ENCODE data around the gene TLCD3B.

TLCD3B gene

DNA sequence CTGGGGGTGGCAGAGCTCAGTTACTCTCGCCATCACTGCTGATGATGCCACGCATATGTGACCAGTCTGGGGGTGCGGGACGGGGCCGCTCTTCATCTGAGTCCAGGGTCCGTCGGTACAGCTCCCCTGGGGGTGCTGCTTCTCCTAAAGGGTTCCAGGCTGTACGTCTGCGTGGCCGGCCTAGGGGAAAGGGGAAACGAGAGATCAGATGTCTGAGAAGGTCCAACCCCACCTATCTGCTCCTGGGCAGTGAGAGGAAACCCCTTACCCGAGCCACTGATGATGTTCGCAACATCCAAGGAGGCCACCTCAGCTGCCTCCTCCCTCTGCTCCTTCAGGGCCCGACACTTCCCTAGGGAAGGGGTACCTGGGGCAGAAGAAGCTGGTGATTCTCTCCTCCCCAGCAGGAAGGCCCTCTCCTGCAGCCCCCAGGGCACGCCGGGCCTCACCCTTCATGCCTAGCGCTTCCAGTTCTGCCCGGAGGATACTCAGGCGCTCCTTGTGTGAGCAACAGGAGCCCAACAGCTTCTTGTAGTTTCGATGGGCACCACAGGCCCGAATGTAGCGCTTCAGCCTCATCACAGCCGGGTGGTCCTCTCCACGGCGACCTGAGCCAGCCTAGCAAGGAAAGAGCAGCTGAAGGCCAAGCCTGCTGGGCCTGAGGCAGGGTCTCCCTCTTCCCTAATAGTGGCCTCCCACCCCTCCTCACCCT, 37.7 kb downstream of the TLCD3B start:
- Histone ChIP-seq H3K36me3 (ENCODE audit: control insufficient read depth, insufficient read depth, low read length) (peaks cover 68% of the 10 kb centered on the region), H3K9me3 (ENCODE audit: control insufficient read depth, low read length) (no peaks in the 10 kb centered on the region), H3K27ac (ENCODE audit: low read depth, low read length, severe bottlenecking) (no peak overlapping the region), H3K4me3 (ENCODE audit: extremely low read depth, insufficient read depth, low read length, poor library complexity, severe bottlenecking) (no peak overlapping the region), H3K4me1 (ENCODE audit: control insufficient read depth, insufficient read depth, low read length, poor library complexity, severe bottlenecking) (peaks cover 5% of the 10 kb centered on the region)
- WGBS, 2 experiments (ENCODE audit: insufficient coverage in 2 of 2), result 94 to 96% methylated on average over 20 to 21 of the region's 25 CpGs

DNA sequence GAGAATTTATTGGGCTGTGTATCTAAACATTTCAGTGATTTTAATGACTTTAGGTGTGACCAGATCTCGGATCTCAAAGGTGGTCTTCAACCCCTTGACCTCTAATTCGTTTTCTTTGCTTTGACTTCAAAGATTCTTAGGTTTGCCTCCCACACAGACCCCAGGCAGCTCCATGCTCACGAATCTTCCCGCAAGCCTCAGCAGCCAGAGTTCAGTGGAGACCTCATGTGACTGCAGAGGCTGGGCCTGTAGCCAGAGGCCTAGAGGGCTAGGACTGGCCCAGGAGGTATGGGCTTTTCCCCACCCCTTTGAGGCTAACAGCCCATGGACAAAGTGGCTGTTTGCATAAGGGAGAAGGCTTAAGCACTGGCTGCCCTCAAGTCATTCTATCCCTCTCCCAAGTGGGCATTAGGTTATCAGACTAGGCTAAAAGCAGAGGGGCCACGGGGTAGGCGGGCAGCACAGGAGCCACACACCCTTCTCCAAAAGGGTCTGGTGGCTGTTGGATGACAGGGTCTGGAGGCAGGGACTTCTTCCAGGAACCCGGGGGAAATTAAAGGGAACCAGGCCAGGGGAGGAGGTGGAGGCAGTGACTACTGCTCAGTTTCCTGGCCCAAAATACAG, 38.6 kb downstream of the TLCD3B start:
- WGBS, 2 experiments (ENCODE audit: insufficient coverage in 2 of 2), result 73 to 86% methylated on average over 4 of the region's 7 CpGs
- Histone ChIP-seq H3K36me3 (ENCODE audit: control insufficient read depth, insufficient read depth, low read length) (peaks cover 72% of the 10 kb centered on the region), H3K27ac (ENCODE audit: low read depth, low read length, severe bottlenecking) (no peak overlapping the region), H3K9me3 (ENCODE audit: control insufficient read depth, low read length) (no peaks in the 10 kb centered on the region), H3K4me3 (ENCODE audit: extremely low read depth, insufficient read depth, low read length, poor library complexity, severe bottlenecking) (no peak overlapping the region), H3K4me1 (ENCODE audit: control insufficient read depth, insufficient read depth, low read length, poor library complexity, severe bottlenecking) (peaks cover 5% of the 10 kb centered on the region)

DNA sequence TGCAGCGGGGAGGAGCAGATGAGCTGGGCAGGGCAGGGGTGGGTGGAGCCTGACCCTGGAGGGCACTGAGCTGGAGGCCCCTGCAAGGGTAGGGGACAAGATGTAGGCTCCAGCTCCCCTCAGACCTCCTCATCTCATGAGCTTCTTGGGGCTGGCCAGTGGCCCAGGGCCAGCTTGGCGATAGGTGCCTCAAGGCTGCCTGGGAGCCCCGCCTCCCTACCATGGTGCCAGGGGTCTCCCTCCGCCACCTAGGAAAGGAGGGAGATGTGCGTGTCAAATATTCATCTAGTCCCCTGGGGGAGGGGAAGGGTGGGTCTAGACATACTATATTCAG, 39.5 kb downstream of the TLCD3B start:
- Histone ChIP-seq H3K4me1 (ENCODE audit: control insufficient read depth, insufficient read depth, low read length, poor library complexity, severe bottlenecking) (peaks cover 5% of the 10 kb centered on the region), H3K4me3 (ENCODE audit: extremely low read depth, insufficient read depth, low read length, poor library complexity, severe bottlenecking) (no peak overlapping the region), H3K36me3 (ENCODE audit: control insufficient read depth, insufficient read depth, low read length) (peaks cover 74% of the 10 kb centered on the region), H3K27ac (ENCODE audit: low read depth, low read length, severe bottlenecking) (no peak overlapping the region), H3K9me3 (ENCODE audit: control insufficient read depth, low read length) (no peaks in the 10 kb centered on the region)
- 82% methylated on average over 2 of the region's 5 CpGs; no CpG with 5 or more reads in 1 of the 2 experiments for WGBS, 2 experiments (ENCODE audit: insufficient coverage in 2 of 2)

DNA sequence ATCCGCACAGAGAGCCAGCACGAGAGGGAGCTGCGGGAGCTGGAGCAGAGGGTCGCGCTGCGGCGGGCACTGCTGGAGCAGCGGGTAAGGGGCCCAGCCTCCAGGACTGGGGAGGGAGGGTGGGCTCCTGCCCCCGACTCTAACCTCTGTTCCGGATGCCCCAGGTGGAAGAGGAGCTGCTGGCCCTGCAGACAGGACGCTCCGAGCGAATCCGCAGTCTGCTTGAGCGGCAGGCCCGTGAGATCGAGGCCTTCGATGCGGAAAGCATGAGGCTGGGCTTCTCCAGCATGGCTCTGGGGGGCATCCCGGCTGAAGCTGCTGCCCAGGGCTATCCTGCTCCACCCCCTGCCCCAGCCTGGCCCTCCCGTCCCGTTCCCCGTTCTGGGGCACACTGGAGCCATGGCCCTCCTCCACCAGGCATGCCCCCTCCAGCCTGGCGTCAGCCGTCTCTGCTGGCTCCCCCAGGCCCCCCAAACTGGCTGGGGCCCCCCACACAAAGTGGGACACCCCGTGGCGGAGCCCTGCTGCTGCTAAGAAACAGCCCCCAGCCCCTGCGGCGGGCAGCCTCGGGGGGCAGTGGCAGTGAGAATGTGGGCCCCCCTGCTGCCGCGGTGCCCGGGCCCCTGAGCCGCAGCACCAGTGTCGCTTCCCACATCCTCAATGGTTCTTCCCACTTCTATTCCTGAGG, 40.0 kb downstream of the TLCD3B start:
- 97 to 98% methylated on average over 12 to 23 of the region's 35 CpGs for WGBS, 2 experiments (ENCODE audit: insufficient coverage in 2 of 2)
- H3K27ac ChIP-seq (ENCODE audit: low read depth, low read length, severe bottlenecking), result no peak overlapping the region
- H3K4me1 ChIP-seq (ENCODE audit: control insufficient read depth, insufficient read depth, low read length, poor library complexity, severe bottlenecking), result peaks cover 5% of the 10 kb centered on the region
- H3K9me3 ChIP-seq (ENCODE audit: control insufficient read depth, low read length), result no peaks in the 10 kb centered on the region
- peaks cover 79% of the 10 kb centered on the region for H3K36me3 ChIP-seq (ENCODE audit: control insufficient read depth, insufficient read depth, low read length)
- H3K4me3 ChIP-seq (ENCODE audit: extremely low read depth, insufficient read depth, low read length, poor library complexity, severe bottlenecking), result no peak overlapping the region

DNA sequence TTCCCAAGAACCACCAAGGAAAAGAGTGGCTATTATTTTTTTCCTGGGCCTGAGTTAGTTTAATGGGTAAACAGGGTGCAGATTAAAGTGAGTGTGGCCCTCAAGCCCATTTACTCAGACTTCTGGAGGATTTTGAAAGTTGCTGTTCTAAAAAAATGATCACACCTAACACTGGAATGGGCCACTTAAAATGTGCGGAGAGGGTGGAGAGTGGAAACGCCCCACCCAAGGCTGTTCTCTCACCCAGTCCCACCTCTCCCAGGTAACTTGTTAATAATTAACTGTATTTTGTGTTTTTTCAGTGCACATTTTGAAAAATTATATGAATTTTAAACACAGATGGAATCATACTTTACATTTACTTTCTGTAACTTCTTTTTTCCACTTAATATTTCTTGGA, 41.0 kb downstream of the TLCD3B start:
- peaks cover 89% of the 10 kb centered on the region for H3K36me3 ChIP-seq (ENCODE audit: control insufficient read depth, insufficient read depth, low read length)

DNA sequence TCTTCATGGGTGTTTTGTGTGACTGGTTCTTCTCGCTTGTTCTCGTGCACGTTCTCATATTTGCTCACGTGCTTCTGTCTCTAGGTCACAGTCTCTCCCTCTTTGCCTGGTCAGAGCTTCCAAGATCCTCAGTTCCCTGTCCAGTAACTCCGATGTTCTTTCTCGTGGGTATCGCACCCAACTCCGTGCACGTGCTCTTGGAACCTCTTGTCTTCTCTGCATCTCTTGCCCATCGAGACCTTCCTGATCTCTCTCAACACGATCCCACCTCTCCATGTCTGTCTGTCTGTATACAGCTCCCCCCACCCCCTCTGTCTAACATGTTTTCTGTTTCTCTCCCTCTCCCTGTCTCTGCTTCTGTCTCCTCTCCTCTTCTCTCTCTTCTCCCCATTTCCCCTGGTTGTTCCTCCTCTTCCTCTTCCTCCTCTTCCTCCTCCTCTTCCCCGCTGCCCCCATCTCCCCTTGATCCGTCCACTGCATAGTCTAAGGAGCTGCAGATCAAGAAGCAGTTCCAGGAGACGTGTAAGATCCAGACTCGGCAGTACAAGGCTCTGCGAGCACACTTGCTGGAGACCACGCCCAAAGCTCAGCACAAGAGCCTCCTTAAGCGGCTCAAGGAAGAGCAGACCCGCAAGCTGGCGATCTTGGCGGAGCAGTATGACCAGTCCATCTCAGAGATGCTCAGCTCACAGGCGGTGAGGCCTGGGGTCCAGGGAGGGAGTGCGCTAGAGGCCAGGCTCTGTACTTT, 41.8 kb downstream of the TLCD3B start:
- H3K4me1 ChIP-seq (ENCODE audit: control insufficient read depth, insufficient read depth, low read length, poor library complexity, severe bottlenecking), result no peaks in the 10 kb centered on the region
- 96% methylated on average over 23 of the region's 23 CpGs for WGBS, 2 experiments (ENCODE audit: insufficient coverage in 2 of 2)
- no peak overlapping the region for H3K4me3 ChIP-seq (ENCODE audit: extremely low read depth, insufficient read depth, low read length, poor library complexity, severe bottlenecking)

More for the DNA sequence above, 41.0 kb downstream of the TLCD3B start:
- peaks cover 5% of the 10 kb centered on the region for H3K4me1 ChIP-seq (ENCODE audit: control insufficient read depth, insufficient read depth, low read length, poor library complexity, severe bottlenecking)
- H3K27ac ChIP-seq (ENCODE audit: low read depth, low read length, severe bottlenecking), result no peak overlapping the region
- no CpG with 5 or more reads among the region's 2 CpGs for WGBS, 2 experiments (ENCODE audit: insufficient coverage in 2 of 2)
- H3K9me3 ChIP-seq (ENCODE audit: control insufficient read depth, low read length), result no peaks in the 10 kb centered on the region
- no peak overlapping the region for H3K4me3 ChIP-seq (ENCODE audit: extremely low read depth, insufficient read depth, low read length, poor library complexity, severe bottlenecking)

DNA sequence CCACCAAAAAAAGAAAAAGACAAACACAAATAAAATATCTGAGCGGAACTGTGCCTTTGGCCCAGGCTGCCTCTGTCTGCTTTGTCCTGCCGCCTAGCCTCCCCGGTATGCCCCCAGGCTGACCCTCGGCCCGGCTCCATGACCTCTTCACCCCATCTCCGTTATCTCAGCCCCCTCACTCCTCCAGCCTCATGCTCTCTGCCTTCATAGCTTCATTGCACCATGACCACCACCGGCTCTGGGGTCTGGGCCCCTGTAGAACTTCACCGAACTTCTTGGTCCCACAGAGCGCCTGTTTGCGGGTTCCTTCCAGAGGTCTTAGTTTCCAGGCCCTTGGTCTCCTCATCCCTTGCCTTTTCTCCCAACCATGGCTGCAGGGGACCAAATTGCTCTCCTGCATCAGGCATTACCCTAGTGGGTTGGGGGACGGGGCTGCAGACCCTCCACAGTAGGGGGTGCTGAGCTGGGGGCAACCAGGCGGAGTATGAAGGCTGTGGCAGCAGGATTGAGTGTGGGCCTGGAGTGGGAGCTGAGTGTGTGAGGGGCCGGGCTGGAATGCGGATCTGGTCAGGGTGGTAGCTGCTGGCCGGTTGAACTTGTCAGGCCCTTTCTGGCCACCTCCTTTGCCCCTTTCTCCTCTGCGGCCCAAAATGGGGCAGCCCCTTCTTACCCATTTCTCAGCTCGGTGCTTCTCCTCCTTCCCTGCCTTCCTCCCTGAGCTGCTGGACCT, 42.6 kb downstream of the TLCD3B start:
- 95 to 96% methylated on average over 13 to 16 of the region's 17 CpGs for WGBS, 2 experiments (ENCODE audit: insufficient coverage in 2 of 2)

More for the DNA sequence above, 41.8 kb downstream of the TLCD3B start:
- Histone ChIP-seq H3K27ac (ENCODE audit: low read depth, low read length, severe bottlenecking) (no peak overlapping the region), H3K36me3 (ENCODE audit: control insufficient read depth, insufficient read depth, low read length) (peaks cover 97% of the 10 kb centered on the region), H3K9me3 (ENCODE audit: control insufficient read depth, low read length) (no peaks in the 10 kb centered on the region)

DNA sequence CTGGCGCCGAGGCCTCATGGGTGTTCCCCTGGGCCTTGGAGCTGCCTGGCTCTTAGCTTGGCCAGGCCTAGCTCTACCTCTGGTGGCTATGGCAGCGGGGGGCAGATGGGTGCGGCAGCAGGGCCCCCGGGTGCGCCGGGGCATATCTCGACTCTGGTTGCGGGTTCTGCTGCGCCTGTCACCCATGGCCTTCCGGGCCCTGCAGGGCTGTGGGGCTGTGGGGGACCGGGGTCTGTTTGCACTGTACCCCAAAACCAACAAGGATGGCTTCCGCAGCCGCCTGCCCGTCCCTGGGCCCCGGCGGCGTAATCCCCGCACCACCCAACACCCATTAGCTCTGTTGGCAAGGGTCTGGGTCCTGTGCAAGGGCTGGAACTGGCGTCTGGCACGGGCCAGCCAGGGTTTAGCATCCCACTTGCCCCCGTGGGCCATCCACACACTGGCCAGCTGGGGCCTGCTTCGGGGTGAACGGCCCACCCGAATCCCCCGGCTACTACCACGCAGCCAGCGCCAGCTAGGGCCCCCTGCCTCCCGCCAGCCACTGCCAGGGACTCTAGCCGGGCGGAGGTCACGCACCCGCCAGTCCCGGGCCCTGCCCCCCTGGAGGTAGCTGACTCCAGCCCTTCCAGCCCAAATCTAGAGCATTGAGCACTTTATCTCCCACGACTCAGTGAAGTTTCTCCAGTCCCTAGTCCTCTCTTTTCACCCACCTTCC, 43.5 kb downstream of the TLCD3B start:
- peaks cover 100% of the 10 kb centered on the region for H3K36me3 ChIP-seq (ENCODE audit: control insufficient read depth, insufficient read depth, low read length)
- H3K9me3 ChIP-seq (ENCODE audit: control insufficient read depth, low read length), result no peaks in the 10 kb centered on the region
- WGBS, 2 experiments (ENCODE audit: insufficient coverage in 2 of 2), result 94 to 96% methylated on average over 32 to 33 of the region's 35 CpGs
- H3K4me1 ChIP-seq (ENCODE audit: control insufficient read depth, insufficient read depth, low read length, poor library complexity, severe bottlenecking), result no peaks in the 10 kb centered on the region
- H3K27ac ChIP-seq (ENCODE audit: low read depth, low read length, severe bottlenecking), result no peak overlapping the region
- H3K4me3 ChIP-seq (ENCODE audit: extremely low read depth, insufficient read depth, low read length, poor library complexity, severe bottlenecking), result no peak overlapping the region

More for the DNA sequence above, 42.6 kb downstream of the TLCD3B start:
- peaks cover 100% of the 10 kb centered on the region for H3K36me3 ChIP-seq (ENCODE audit: control insufficient read depth, insufficient read depth, low read length)
- H3K4me3 ChIP-seq (ENCODE audit: extremely low read depth, insufficient read depth, low read length, poor library complexity, severe bottlenecking), result no peak overlapping the region
- no peaks in the 10 kb centered on the region for H3K9me3 ChIP-seq (ENCODE audit: control insufficient read depth, low read length)
- H3K27ac ChIP-seq (ENCODE audit: low read depth, low read length, severe bottlenecking), result no peak overlapping the region
- no peaks in the 10 kb centered on the region for H3K4me1 ChIP-seq (ENCODE audit: control insufficient read depth, insufficient read depth, low read length, poor library complexity, severe bottlenecking)

DNA sequence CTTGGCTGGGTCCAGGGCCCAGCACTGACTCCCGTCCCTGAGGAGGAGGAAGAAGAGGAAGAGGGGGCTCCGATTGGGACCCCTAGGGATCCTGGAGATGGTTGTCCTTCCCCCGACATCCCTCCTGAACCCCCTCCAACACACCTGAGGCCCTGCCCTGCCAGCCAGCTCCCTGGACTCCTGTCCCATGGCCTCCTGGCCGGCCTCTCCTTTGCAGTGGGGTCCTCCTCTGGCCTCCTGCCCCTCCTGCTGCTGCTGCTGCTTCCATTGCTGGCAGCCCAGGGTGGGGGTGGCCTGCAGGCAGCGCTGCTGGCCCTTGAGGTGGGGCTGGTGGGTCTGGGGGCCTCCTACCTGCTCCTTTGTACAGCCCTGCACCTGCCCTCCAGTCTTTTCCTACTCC, 44.1 kb downstream of the TLCD3B start:
- Histone ChIP-seq H3K36me3 (ENCODE audit: control insufficient read depth, insufficient read depth, low read length) (peaks cover 100% of the 10 kb centered on the region), H3K9me3 (ENCODE audit: control insufficient read depth, low read length) (no peaks in the 10 kb centered on the region), H3K27ac (ENCODE audit: low read depth, low read length, severe bottlenecking) (no peak overlapping the region), H3K4me1 (ENCODE audit: control insufficient read depth, insufficient read depth, low read length, poor library complexity, severe bottlenecking) (no peaks in the 10 kb centered on the region), H3K4me3 (ENCODE audit: extremely low read depth, insufficient read depth, low read length, poor library complexity, severe bottlenecking) (no peak overlapping the region)
- WGBS, 2 experiments (ENCODE audit: insufficient coverage in 2 of 2), result 86 to 94% methylated on average over 1 to 3 of the region's 5 CpGs
